ENCODE data around the gene VMAC. TPM values are rescaled to one million over a fixed set of nuclear protein-coding genes. Genes with fewer than 3 reads are reported as not detected.

The VMAC gene
- total and polyA plus RNA-seq, 2 of the 8 experiments (the other 6 are each of a cell fraction or from before 2014, with no cell fraction given) = 1.3 to 2.2 TPM

DNA sequence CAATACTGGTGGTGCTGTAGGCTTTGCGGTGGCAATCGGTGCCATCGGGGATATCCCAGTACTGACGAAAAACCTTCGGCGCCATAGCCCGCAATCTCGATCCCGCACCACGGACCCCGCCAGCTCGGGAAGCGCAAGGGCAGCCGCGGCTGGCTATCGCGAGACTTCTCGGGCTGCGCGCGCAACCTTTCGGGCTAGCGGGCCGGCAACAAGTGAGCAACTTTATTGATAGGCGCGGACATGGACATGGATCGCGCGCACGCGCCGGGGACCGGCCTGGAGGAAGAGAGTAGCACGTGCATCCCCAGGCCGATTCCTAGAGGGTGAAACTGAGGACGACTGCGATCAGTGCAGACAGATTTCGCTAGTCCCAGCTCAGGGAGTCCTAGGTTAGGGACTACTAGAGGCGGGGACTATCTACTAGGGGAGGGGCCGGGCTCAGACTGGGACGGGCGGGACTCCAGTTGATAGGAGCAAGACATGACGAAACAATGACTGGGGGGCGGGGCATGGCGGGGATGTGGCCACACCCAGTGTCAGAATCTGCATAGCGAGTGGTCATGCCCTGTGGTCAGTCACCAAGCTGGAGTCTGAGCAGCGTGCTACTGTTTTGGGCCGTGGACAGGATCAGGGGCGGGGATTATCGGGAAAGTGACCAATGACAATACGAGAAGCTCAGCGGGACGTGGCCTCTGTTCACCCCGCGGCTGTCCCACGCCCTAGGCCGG, 884 bp upstream of the VMAC start, which contains the start of gene NDUFA11:
NDUFA11 (minus strand) TSS at position 167 of the 728 bp plus-strand sequence; CDS start at position 85, 82 bp downstream.
- H3K9me3 ChIP-seq (ENCODE audit: insufficient read depth in 2 of 2, low read depth in 1 of 2, low read length in 1 of 2) = no peaks in the 10 kb centered on the region
- H4K20me1 ChIP-seq (replicated peaks in 1 of 2; ENCODE audit: control insufficient read depth in 1 of 2, insufficient read depth in 2 of 2, low read length in 2 of 2) = peaks cover 3 to 11% of the 10 kb centered on the region in 2 experiments
- peak within 1 kb of the TSS; percentile 80 to 99 (median 95) for H3K4me3 ChIP-seq (ENCODE audit: extremely low read depth in 1 of 4, insufficient read depth in 2 of 4, low read depth in 3 of 4, low read length in 4 of 4)
- H3K9ac ChIP-seq (replicated peaks in 1 of 4; ENCODE audit: extremely low read depth in 1 of 4, low read depth in 3 of 4, low read length in 3 of 4) = peak within 1 kb of the TSS; percentile 86 to 99 (median 96)
- WGBS, 2 experiments (ENCODE audit: extremely low coverage in 1 of 2, insufficient coverage in 1 of 2, insufficient read length in 1 of 2, insufficient replicate concordance in 2 of 2, low coverage in 1 of 2, low lambda C conversion rate in 2 of 2, missing lambda C conversion rate in 1 of 2) = 2% methylated on average over 54 of the region's 57 CpGs; no CpG with 5 or more reads in 1 of the 2 experiments
- peak within 1 kb of the TSS; percentile 58 to 90 for H3K4me2 ChIP-seq (ENCODE audit: insufficient read depth in 1 of 2, low read depth in 2 of 2, low read length in 2 of 2)
- H4K5ac ChIP-seq (ENCODE audit: insufficient read length, low read depth, low read length) = peak within 1 kb of the TSS; percentile 94
- H2BK20ac ChIP-seq (ENCODE audit: low read length) = no peak within 1 kb of the TSS
- peak within 1 kb of the TSS; percentile 87 for H3K18ac ChIP-seq (ENCODE audit: extremely low read depth, low read length)
- no peaks in the 10 kb centered on the region for H3K27me3 ChIP-seq (replicated peaks in 1 of 4; ENCODE audit: control insufficient read depth in 3 of 4, extremely low read depth in 1 of 4, insufficient read depth in 3 of 4, low read length in 3 of 4)
- H4K91ac ChIP-seq (replicated peaks; ENCODE audit: insufficient read length, low read length) = peak within 1 kb of the TSS; percentile 80
- peaks cover 3 to 33% of the 10 kb centered on the region in 2 experiments; a peak in 3 of 4 replicates for H3K79me2 ChIP-seq (ENCODE audit: control insufficient read depth in 1 of 2, insufficient read depth in 2 of 2, low read length in 2 of 2)
- 0 out of 2 replicates have a peak within 1 kb of the TSS, but pooled peaks have one; percentile 65 for H2BK15ac ChIP-seq (ENCODE audit: low read length)
- H3K79me1 ChIP-seq (ENCODE audit: low read depth, low read length) = peaks cover 5% of the 10 kb centered on the region
- DNase-seq (ENCODE audit: low read depth in 1 of 2, low spot score in 2 of 2) (peak; percentile 93 to 99), FAIRE-seq (no peak)
- H3K14ac ChIP-seq (ENCODE audit: insufficient read length) = no peak within 1 kb of the TSS
- no peak within 1 kb of the TSS for H2BK120ac ChIP-seq (replicated peaks; ENCODE audit: low read depth, low read length)
- peak within 1 kb of the TSS; percentile 98 for H4K8ac ChIP-seq (ENCODE audit: extremely low read depth, insufficient read depth, low read length)
- peak within 1 kb of the TSS; percentile 47 for H3K4ac ChIP-seq (replicated peaks; ENCODE audit: insufficient read length, low read depth, low read length)
- CTCF ChIA-PET (ENCODE audit: partially characterized antibody) = interaction anchor here (1.7 to 6.5 kb wide), 4 partner anchors 12 to 100 kb away, joined by 3 to 43 read pairs (median 16); partner anchors contain the start of gene NRTN
- H2AK5ac ChIP-seq (ENCODE audit: low read depth, low read length) = 0 out of 2 replicates have a peak within 1 kb of the TSS, but pooled peaks have one; percentile 39
- H3K36me3 ChIP-seq (ENCODE audit: control insufficient read depth in 2 of 4, insufficient read depth in 4 of 4, low read length in 3 of 4) = no peaks in the 10 kb centered on the region
- H2BK5ac ChIP-seq (ENCODE audit: low read depth, low read length) = peak within 1 kb of the TSS; percentile 98
- H2BK12ac ChIP-seq (ENCODE audit: low read depth, low read length) = peak within 1 kb of the TSS; percentile 65; the same call in 1 of the 2 replicates
- peak within 1 kb of the TSS; percentile 82 for H3K56ac ChIP-seq (replicated peaks; ENCODE audit: insufficient read length, low read depth, low read length)
- H3K23ac ChIP-seq (ENCODE audit: insufficient read length) = no peak within 1 kb of the TSS
- peak within 1 kb of the TSS; percentile 97; the same call in 1 of the 2 replicates for H2AFZ ChIP-seq (ENCODE audit: low read length)
- H3K23me2 ChIP-seq (ENCODE audit: low read depth, low read length) = peaks cover 9% of the 10 kb centered on the region
- POLR2A ChIA-PET (ENCODE audit: partially characterized antibody) = interaction anchor here (0.7 to 6.1 kb wide), 22 partner anchors 8 to 214 kb away, joined by 3 to 49 read pairs (median 6); partner anchors contain the start of genes CAPS, DUS3L, LONP1 and RANBP3
- peaks cover 0 to 5% (median 0%) of the 10 kb centered on the region in 4 experiments; a peak in 4 of 7 replicates for H3K4me1 ChIP-seq (replicated peaks in 1 of 4; ENCODE audit: control insufficient read depth in 3 of 4, insufficient read depth in 4 of 4, low read length in 3 of 4)
- H3K27ac ChIP-seq (ENCODE audit: low read depth, low read length) = peak within 1 kb of the TSS; percentile 87
- TF ChIP-seq KDM1A (IDR thresholded peaks at IDR 0.05; ENCODE audit: borderline replicate concordance, low read length) (no peak), BACH1 (IDR thresholded peaks at IDR 0.05; ENCODE audit: low read length) (no peak), SRF (IDR thresholded peaks at IDR 0.05; ENCODE audit: low read depth, low read length) (no peak), TEAD4 (IDR thresholded peaks at IDR 0.05; ENCODE audit: low read depth, low read length) (peak; percentile 41; the same call in 1 of the 2 replicates), SP2 (IDR thresholded peaks at IDR 0.05; ENCODE audit: low read length) (no peak), SAP30 (IDR thresholded peaks at IDR 0.05; ENCODE audit: insufficient read depth, insufficient replicate concordance, low read length) (peak; percentile 98), EP300 (IDR thresholded peaks at IDR 0.05; ENCODE audit: borderline replicate concordance in 1 of 2, low read depth in 2 of 2, low read length in 2 of 2) (no peak), HDAC2 (IDR thresholded peaks at IDR 0.05; ENCODE audit: borderline replicate concordance in 1 of 2, low read depth in 2 of 2, low read length in 2 of 2) (peak; percentile 15 to 42; a peak in 1 of 4 replicates)
- TF ChIP-seq, protein P1, sequence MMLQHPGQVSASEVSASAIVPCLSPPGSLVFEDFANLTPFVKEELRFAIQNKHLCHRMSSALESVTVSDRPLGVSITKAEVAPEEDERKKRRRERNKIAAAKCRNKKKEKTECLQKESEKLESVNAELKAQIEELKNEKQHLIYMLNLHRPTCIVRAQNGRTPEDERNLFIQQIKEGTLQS (IDR thresholded peaks at IDR 0.05; ENCODE audit: insufficient read depth, low read depth, low read length) = peak; percentile 58
